ENCODE measurements around the gene ENPP3.

Gene ENPP3

DNA sequence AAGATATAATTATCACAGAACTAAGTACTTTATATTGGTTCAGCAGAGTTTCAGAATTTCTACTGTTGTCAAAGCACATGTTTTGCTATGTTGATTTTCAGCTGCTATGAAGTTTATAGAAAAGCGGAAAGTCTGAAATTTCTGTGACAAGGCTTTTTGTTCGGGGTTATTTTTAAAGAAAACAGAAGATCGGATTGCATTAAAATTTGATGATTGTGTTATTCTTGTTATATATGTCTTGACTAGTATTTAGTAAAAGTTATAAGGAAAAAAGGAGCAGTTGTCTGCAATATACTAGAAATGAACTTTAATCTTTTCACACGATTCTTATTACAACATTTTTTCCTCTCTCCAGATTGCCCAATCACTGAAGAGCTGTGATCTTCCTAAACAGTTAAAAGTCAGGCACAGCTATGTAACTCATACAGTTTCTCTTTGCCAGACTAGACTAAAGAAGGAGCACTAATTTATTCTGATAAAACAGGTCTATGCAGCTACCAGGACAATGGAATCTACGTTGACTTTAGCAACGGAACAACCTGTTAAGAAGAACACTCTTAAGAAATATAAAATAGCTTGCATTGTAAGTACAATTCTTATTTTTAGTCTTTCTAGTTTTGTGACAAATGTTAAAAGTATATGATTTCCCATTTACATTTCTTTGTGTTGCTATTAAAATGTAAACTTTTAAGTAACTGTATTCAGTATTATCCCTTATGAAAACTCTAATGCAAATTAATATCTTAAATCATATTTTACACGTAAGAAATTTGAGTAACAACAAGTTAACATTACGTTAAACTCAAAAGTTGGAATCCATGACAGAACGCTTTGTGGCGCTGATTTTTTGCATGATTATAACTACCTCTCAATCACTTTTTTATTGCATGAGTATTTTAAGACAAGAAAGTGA, at the start of gene ENPP3:
TSS of gene ENPP3 (plus strand) at position 423 of the 913 bp plus-strand sequence. CDS start at position 506, 83 bp downstream.
- no peak within 1 kb of the TSS for H3K4me3 ChIP-seq (ENCODE audit: insufficient read length, low read depth)
- TF ChIP-seq YY1 (IDR thresholded peaks at IDR 0.05; ENCODE audit: insufficient read depth, insufficient read length) (no peak), ZNF274 (IDR thresholded peaks at IDR 0.05; ENCODE audit: low read depth, low read length) (no peak), SUZ12 (IDR thresholded peaks at IDR 0.05; ENCODE audit: extremely low read depth, insufficient read depth, insufficient read length) (no peak)
- DNase-seq (ENCODE audit: low read depth, low spot score) = no peak

DNA sequence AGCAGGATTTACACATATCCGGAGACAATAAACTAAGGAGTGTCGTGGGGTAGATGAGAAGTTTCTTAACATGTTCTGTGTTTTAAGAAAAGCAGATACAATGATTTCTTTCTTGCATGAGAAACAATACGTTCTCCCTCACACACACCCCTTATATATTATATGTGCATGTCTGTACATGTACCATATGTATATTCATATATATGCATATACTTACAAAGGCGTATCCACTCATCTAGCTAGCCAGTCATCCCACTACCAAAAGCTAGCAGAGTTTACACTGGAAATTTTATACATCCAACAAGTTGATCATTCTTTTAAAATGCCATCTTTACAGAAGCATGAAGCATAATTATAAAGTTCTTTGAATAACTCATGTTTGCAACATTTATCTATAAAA, 49.2 kb upstream of the ENPP3 start:
- H3K27me3 ChIP-seq (ENCODE audit: insufficient read depth, insufficient read length) = no peaks in the 10 kb centered on the region
- DNase-seq (ENCODE audit: low read depth, low spot score) = no peak
- no peaks in the 10 kb centered on the region for H3K4me1 ChIP-seq (ENCODE audit: insufficient read depth, insufficient read length)
- H3K9me3 ChIP-seq (ENCODE audit: insufficient read depth, low read length) = no peaks in the 10 kb centered on the region
- TF ChIP-seq SUZ12 (IDR thresholded peaks at IDR 0.05; ENCODE audit: extremely low read depth, insufficient read depth, insufficient read length) (no peak), ZNF274 (IDR thresholded peaks at IDR 0.05; ENCODE audit: low read depth, low read length) (no peak)
- H3K36me3 ChIP-seq (ENCODE audit: insufficient read depth, insufficient read length, low read length) = peaks cover 65% of the 10 kb centered on the region
- no peak overlapping the region for H3K9ac ChIP-seq (ENCODE audit: insufficient read length, low read depth)
- H3K4me3 ChIP-seq (ENCODE audit: insufficient read length, low read depth) = no peak overlapping the region

More for the DNA sequence above, at the start of gene ENPP3:
- no peaks in the 10 kb centered on the region for H3K4me1 ChIP-seq (ENCODE audit: insufficient read depth, insufficient read length)
- H3K27me3 ChIP-seq (ENCODE audit: insufficient read depth, insufficient read length) = no peaks in the 10 kb centered on the region
- no peak within 1 kb of the TSS for H3K9ac ChIP-seq (ENCODE audit: insufficient read length, low read depth)
- no peaks in the 10 kb centered on the region for H3K36me3 ChIP-seq (ENCODE audit: insufficient read depth, insufficient read length, low read length)
- H3K9me3 ChIP-seq (ENCODE audit: insufficient read depth, low read length) = no peaks in the 10 kb centered on the region

DNA sequence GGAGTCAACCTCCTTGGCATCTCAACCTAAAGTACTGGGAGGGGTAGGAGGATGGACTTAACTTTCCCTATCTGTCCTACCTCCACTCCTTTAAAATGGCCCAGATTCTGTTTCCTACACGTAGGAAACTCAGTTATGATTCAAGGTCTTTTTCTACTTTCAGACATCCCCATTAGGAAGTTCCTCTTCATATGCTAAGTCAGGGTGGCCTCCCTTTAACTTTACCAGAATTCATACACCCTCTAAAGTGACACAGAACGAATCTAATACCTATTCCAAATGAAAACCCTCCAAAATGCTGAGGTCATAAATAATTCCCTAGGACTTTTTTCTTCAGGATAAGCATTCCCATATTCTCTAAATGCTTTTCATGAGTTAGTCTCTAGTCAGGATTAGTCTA, 48.5 kb upstream of the ENPP3 start:
- no peak for DNase-seq (ENCODE audit: low read depth, low spot score)
- peaks cover 62% of the 10 kb centered on the region for H3K36me3 ChIP-seq (ENCODE audit: insufficient read depth, insufficient read length, low read length)
- H3K9me3 ChIP-seq (ENCODE audit: insufficient read depth, low read length) = no peaks in the 10 kb centered on the region
- no peak overlapping the region for H3K9ac ChIP-seq (ENCODE audit: insufficient read length, low read depth)
- no peak overlapping the region for H3K4me3 ChIP-seq (ENCODE audit: insufficient read length, low read depth)
- H3K4me1 ChIP-seq (ENCODE audit: insufficient read depth, insufficient read length) = no peaks in the 10 kb centered on the region
- no peak for TF ChIP-seq ZNF274 (IDR thresholded peaks at IDR 0.05; ENCODE audit: low read depth, low read length)
- TF ChIP-seq SUZ12 (IDR thresholded peaks at IDR 0.05; ENCODE audit: extremely low read depth, insufficient read depth, insufficient read length) = no peak
- TF ChIP-seq YY1 (IDR thresholded peaks at IDR 0.05; ENCODE audit: insufficient read depth, insufficient read length) = no peak
- H3K27me3 ChIP-seq (ENCODE audit: insufficient read depth, insufficient read length) = no peaks in the 10 kb centered on the region

DNA sequence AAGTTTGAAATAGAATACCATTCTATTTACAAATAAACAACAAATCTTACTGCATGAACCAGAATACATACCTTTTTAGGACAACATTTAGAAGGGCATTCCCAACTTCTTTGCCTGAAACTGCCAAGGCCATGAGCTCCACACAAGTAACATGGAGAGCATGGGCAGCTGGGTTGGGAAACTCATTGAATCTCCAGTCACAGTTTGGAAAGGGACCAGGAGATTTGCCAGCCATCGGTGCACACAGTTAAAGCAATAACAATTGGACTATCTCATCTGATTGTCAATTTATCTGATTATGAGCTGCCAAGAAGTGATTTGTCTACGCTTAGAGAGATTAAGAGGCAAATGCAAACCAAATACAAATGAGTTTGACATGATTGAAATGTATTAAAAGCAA, 44.2 kb upstream of the ENPP3 start:
- Histone ChIP-seq H3K27me3 (ENCODE audit: insufficient read depth, insufficient read length) (no peaks in the 10 kb centered on the region), H3K36me3 (ENCODE audit: insufficient read depth, insufficient read length, low read length) (peaks cover 72% of the 10 kb centered on the region), H3K9me3 (ENCODE audit: insufficient read depth, low read length) (no peaks in the 10 kb centered on the region), H3K4me3 (ENCODE audit: insufficient read length, low read depth) (no peak overlapping the region), H3K9ac (ENCODE audit: insufficient read length, low read depth) (no peak overlapping the region), H3K4me1 (ENCODE audit: insufficient read depth, insufficient read length) (no peaks in the 10 kb centered on the region)
- no peak for TF ChIP-seq SUZ12 (IDR thresholded peaks at IDR 0.05; ENCODE audit: extremely low read depth, insufficient read depth, insufficient read length)
- no peak for TF ChIP-seq YY1 (IDR thresholded peaks at IDR 0.05; ENCODE audit: insufficient read depth, insufficient read length)
- TF ChIP-seq ZNF274 (IDR thresholded peaks at IDR 0.05; ENCODE audit: low read depth, low read length) = no peak
- no peak for DNase-seq (ENCODE audit: low read depth, low spot score)

DNA sequence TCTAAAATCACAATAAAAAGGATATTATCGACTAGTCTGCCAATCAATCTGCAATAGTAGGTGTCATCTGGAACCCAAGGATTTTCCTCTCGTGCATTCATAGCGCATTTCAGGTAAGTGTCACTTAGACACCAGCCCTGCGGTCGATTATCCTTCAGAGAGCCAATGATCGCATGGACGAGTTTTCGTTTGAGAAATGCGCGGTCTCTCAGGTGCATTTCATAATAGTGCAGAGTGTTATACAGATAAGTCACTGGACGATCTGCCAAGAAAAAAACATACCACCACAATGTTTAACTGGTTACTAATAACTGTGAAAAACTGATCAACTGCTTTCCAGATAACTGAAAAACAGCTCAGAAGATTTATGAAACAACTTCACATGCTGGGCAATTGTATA, 43.0 kb upstream of the ENPP3 start:
- Histone ChIP-seq H3K36me3 (ENCODE audit: insufficient read depth, insufficient read length, low read length) (peaks cover 74% of the 10 kb centered on the region), H3K4me1 (ENCODE audit: insufficient read depth, insufficient read length) (no peaks in the 10 kb centered on the region), H3K9ac (ENCODE audit: insufficient read length, low read depth) (no peak overlapping the region), H3K4me3 (ENCODE audit: insufficient read length, low read depth) (no peak overlapping the region), H3K27me3 (ENCODE audit: insufficient read depth, insufficient read length) (no peaks in the 10 kb centered on the region), H3K9me3 (ENCODE audit: insufficient read depth, low read length) (no peaks in the 10 kb centered on the region)
- no peak for DNase-seq (ENCODE audit: low read depth, low spot score)
- no peak for TF ChIP-seq SUZ12 (IDR thresholded peaks at IDR 0.05; ENCODE audit: extremely low read depth, insufficient read depth, insufficient read length)
- TF ChIP-seq ZNF274 (IDR thresholded peaks at IDR 0.05; ENCODE audit: low read depth, low read length) = no peak
- no peak for TF ChIP-seq YY1 (IDR thresholded peaks at IDR 0.05; ENCODE audit: insufficient read depth, insufficient read length)

DNA sequence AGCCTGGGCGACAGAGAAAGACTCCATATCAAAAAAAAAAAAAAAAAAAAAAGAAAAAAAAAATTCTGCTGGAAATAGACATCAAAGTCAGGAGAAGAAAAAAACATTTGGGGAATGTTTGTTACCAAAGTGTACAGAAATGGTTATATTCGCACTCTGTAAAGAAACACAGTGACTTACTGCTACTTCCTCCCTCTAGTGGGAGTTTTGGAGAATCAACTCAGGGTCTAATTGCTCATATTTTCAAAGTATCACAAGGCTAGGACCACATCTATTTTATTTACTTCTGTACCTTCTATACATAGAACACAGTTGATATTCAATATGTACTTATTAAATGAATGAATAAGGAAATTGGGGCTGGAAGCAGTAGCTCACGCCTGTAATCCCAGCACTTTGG, 39.7 kb upstream of the ENPP3 start:
- no peaks in the 10 kb centered on the region for H3K27me3 ChIP-seq (ENCODE audit: insufficient read depth, insufficient read length)
- H3K9ac ChIP-seq (ENCODE audit: insufficient read length, low read depth) = no peak overlapping the region
- H3K9me3 ChIP-seq (ENCODE audit: insufficient read depth, low read length) = no peaks in the 10 kb centered on the region
- peaks cover 75% of the 10 kb centered on the region for H3K36me3 ChIP-seq (ENCODE audit: insufficient read depth, insufficient read length, low read length)
- TF ChIP-seq YY1 (IDR thresholded peaks at IDR 0.05; ENCODE audit: insufficient read depth, insufficient read length) (no peak), ZNF274 (IDR thresholded peaks at IDR 0.05; ENCODE audit: low read depth, low read length) (no peak), SUZ12 (IDR thresholded peaks at IDR 0.05; ENCODE audit: extremely low read depth, insufficient read depth, insufficient read length) (no peak)
- no peaks in the 10 kb centered on the region for H3K4me1 ChIP-seq (ENCODE audit: insufficient read depth, insufficient read length)
- H3K4me3 ChIP-seq (ENCODE audit: insufficient read length, low read depth) = no peak overlapping the region
- DNase-seq (ENCODE audit: low read depth, low spot score) = no peak

DNA sequence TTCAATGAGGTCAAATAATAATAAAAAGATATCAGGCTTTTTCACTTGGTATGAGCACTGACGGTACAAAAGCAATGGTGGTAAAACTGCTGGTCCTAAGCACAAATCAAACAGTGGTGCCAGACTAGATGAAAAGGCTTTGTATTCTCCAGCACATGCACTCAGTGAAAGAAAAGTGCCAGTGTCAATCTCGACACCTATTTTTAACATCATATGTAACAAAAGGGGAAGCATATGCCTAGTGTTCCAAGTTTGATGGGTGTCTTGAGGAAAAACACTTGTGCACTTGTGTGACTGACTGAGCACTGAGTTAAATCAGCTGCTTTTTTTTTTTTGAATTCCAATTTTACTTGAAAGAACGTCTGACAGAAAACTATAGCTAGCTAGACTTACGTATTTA, 36.4 kb upstream of the ENPP3 start:
- DNase-seq (ENCODE audit: low read depth, low spot score) = no peak
- H3K36me3 ChIP-seq (ENCODE audit: insufficient read depth, insufficient read length, low read length) = peaks cover 72% of the 10 kb centered on the region
- TF ChIP-seq YY1 (IDR thresholded peaks at IDR 0.05; ENCODE audit: insufficient read depth, insufficient read length) (no peak), ZNF274 (IDR thresholded peaks at IDR 0.05; ENCODE audit: low read depth, low read length) (no peak), SUZ12 (IDR thresholded peaks at IDR 0.05; ENCODE audit: extremely low read depth, insufficient read depth, insufficient read length) (no peak)
- H3K4me1 ChIP-seq (ENCODE audit: insufficient read depth, insufficient read length) = no peaks in the 10 kb centered on the region
- no peak overlapping the region for H3K4me3 ChIP-seq (ENCODE audit: insufficient read length, low read depth)
- no peaks in the 10 kb centered on the region for H3K9me3 ChIP-seq (ENCODE audit: insufficient read depth, low read length)
- H3K27me3 ChIP-seq (ENCODE audit: insufficient read depth, insufficient read length) = no peaks in the 10 kb centered on the region
- H3K9ac ChIP-seq (ENCODE audit: insufficient read length, low read depth) = no peak overlapping the region
